Upper lobe of left lung (tissue), 4 donors: ENCODE data around the gene COL6A3.

Experiments used
- CTCF ChIP-seq, 6 experiments: fragments of 450-650 bp in 4 of 6; fragments of 200-600 bp in 2 of 6; sonication (generic) in 2 of 6; IDR thresholded peaks; one replicate each; pipeline ENCODE4 v1.5.1; 2016 to 2019; ENCODE audit warnings: antibody characterized with exemption in 6 of 6
- POLR2A ChIP-seq, 4 donors: fragments of 450-650 bp; IDR thresholded peaks; one replicate each; pipeline ENCODE4 v1.5.1; 2016 to 2017; ENCODE audit warnings: antibody characterized with exemption in 4 of 4, mild to moderate bottlenecking in 2 of 4
- POLR2AphosphoS5 ChIP-seq, 2 donors: sonication (generic); formaldehyde crosslinking; IDR thresholded peaks; one replicate each; pipeline ENCODE4 v1.5.1; 2017; ENCODE audit warnings: antibody characterized with exemption in 2 of 2

- TF ChIP-seq POLR2A (IDR thresholded peaks at IDR 0.05) (no peak), POLR2AphosphoS5 (IDR thresholded peaks at IDR 0.05) (no peak), CTCF (IDR thresholded peaks at IDR 0.05) (no peak)
Measured at GRCh38 chr2:237324405-237324831, 89.5 kb downstream of the COL6A3 start.
